Measurements from ENCODE around the gene NLRP5.
"Not testable (repeated sequence)": the region's sequence is repeated elsewhere in the genome, so short reads cannot be mapped to it uniquely, and the experiment has no call there.

Gene NLRP5

GRCh38 chr19:56101746-56102535 lies 115.4 kb downstream of the NLRP5 start:
- Histone ChIP-seq H2BK15ac (replicated peaks; ENCODE audit: low read depth) (no peak overlapping the region), H3K27ac (ENCODE audit: low read depth, low read length) (no peak overlapping the region), H2BK5ac (ENCODE audit: low read length) (no peak overlapping the region), H3K4me2 (ENCODE audit: low read length) (no peak overlapping the region), H4K5ac (ENCODE audit: low read length) (no peak overlapping the region), H3K9ac (ENCODE audit: low read length) (no peak overlapping the region), H3K36me3 (ENCODE audit: control insufficient read depth, insufficient read depth, low read length) (peaks cover 4% of the 10 kb centered on the region), H3K18ac (ENCODE audit: low read length) (no peak overlapping the region), H3K4ac (ENCODE audit: low read depth, low read length) (no peak overlapping the region), H3K23ac (ENCODE audit: low read length) (no peak overlapping the region), H3K79me1 (ENCODE audit: low read length) (peaks cover 12% of the 10 kb centered on the region), H3K4me3 (ENCODE audit: low read length) (no peak overlapping the region), H3K27me3 (ENCODE audit: insufficient read depth, low read length, poor library complexity) (no peaks in the 10 kb centered on the region), H3K56ac (ENCODE audit: low read length) (no peak overlapping the region), H3K4me1 (ENCODE audit: control insufficient read depth, low read depth, low read length) (no peaks in the 10 kb centered on the region), H4K8ac (ENCODE audit: low read depth, low read length) (no peak overlapping the region), H3K79me2 (ENCODE audit: control insufficient read depth, insufficient read depth, low read length) (peaks cover 44% of the 10 kb centered on the region), H2BK120ac (ENCODE audit: low read depth, low read length) (no peak overlapping the region), H2AK5ac (ENCODE audit: low read length) (no peak overlapping the region)
- no peak for DNase-seq
- no CpG with 5 or more reads among the region's 34 CpGs for WGBS (ENCODE audit: extremely low coverage, insufficient coverage, low lambda C conversion rate)

- Histone ChIP-seq H3K4me2 (ENCODE audit: low read length) (no peak overlapping the region), H4K5ac (ENCODE audit: low read length) (no peak overlapping the region), H2AK5ac (ENCODE audit: low read length) (no peak overlapping the region), H3K56ac (ENCODE audit: low read length) (no peak overlapping the region), H3K4me3 (ENCODE audit: low read length) (no peak overlapping the region), H3K9ac (ENCODE audit: low read length) (no peak overlapping the region), H3K18ac (ENCODE audit: low read length) (no peak overlapping the region), H3K23ac (ENCODE audit: low read length) (no peak overlapping the region), H2BK120ac (ENCODE audit: low read depth, low read length) (no peak overlapping the region), H3K79me1 (ENCODE audit: low read length) (peaks cover 13% of the 10 kb centered on the region), H3K4ac (ENCODE audit: low read depth, low read length) (no peak overlapping the region), H2BK15ac (replicated peaks; ENCODE audit: low read depth) (no peak overlapping the region), H4K8ac (ENCODE audit: low read depth, low read length) (no peak overlapping the region), H3K36me3 (ENCODE audit: control insufficient read depth, insufficient read depth, low read length) (peaks cover 4% of the 10 kb centered on the region), H3K4me1 (ENCODE audit: control insufficient read depth, low read depth, low read length) (no peaks in the 10 kb centered on the region), H3K79me2 (ENCODE audit: control insufficient read depth, insufficient read depth, low read length) (peaks cover 52% of the 10 kb centered on the region), H3K27me3 (ENCODE audit: insufficient read depth, low read length, poor library complexity) (no peaks in the 10 kb centered on the region), H3K27ac (ENCODE audit: low read depth, low read length) (no peak overlapping the region), H2BK5ac (ENCODE audit: low read length) (no peak overlapping the region)
- DNase-seq = no peak
- no CpG with 5 or more reads among the region's 20 CpGs for WGBS (ENCODE audit: extremely low coverage, insufficient coverage, low lambda C conversion rate)
Observed at GRCh38 chr19:56103027-56103614, 116.5 kb downstream of the NLRP5 start.

- no CpG with 5 or more reads among the region's 29 CpGs for WGBS (ENCODE audit: extremely low coverage, insufficient coverage, low lambda C conversion rate)
- H3K9ac ChIP-seq (ENCODE audit: low read length) = no peak overlapping the region
- no peak overlapping the region for H2BK5ac ChIP-seq (ENCODE audit: low read length)
- no peak overlapping the region for H4K8ac ChIP-seq (ENCODE audit: low read depth, low read length)
- no peak overlapping the region for H3K18ac ChIP-seq (ENCODE audit: low read length)
- no peak overlapping the region for H2AK5ac ChIP-seq (ENCODE audit: low read length)
- no peak overlapping the region for H3K27ac ChIP-seq (ENCODE audit: low read depth, low read length)
- peaks cover 20% of the 10 kb centered on the region for H3K79me1 ChIP-seq (ENCODE audit: low read length)
- no peak overlapping the region for H4K5ac ChIP-seq (ENCODE audit: low read length)
- no peak overlapping the region for H2BK120ac ChIP-seq (ENCODE audit: low read depth, low read length)
- no peak overlapping the region for H2BK15ac ChIP-seq (replicated peaks; ENCODE audit: low read depth)
- no peak overlapping the region for H3K56ac ChIP-seq (ENCODE audit: low read length)
- H3K27me3 ChIP-seq (ENCODE audit: insufficient read depth, low read length, poor library complexity) = no peaks in the 10 kb centered on the region
- H3K79me2 ChIP-seq (ENCODE audit: control insufficient read depth, insufficient read depth, low read length) = peaks cover 65% of the 10 kb centered on the region
- no peak for DNase-seq
- no peaks in the 10 kb centered on the region for H3K4me1 ChIP-seq (ENCODE audit: control insufficient read depth, low read depth, low read length)
- H3K36me3 ChIP-seq (ENCODE audit: control insufficient read depth, insufficient read depth, low read length) = peaks cover 4% of the 10 kb centered on the region
- H3K23ac ChIP-seq (ENCODE audit: low read length) = no peak overlapping the region
- no peak overlapping the region for H3K4me2 ChIP-seq (ENCODE audit: low read length)
- H3K4ac ChIP-seq (ENCODE audit: low read depth, low read length) = no peak overlapping the region
- no peak overlapping the region for H3K4me3 ChIP-seq (ENCODE audit: low read length)
Observed at GRCh38 chr19:56104423-56104822, 117.8 kb downstream of the NLRP5 start.

GRCh38 chr19:56105090-56105701 lies 118.6 kb downstream of the NLRP5 start:
- Histone ChIP-seq H3K4me1 (ENCODE audit: control insufficient read depth, low read depth, low read length) (no peaks in the 10 kb centered on the region), H3K79me1 (ENCODE audit: low read length) (peaks cover 20% of the 10 kb centered on the region), H2BK15ac (replicated peaks; ENCODE audit: low read depth) (no peak overlapping the region), H2BK120ac (ENCODE audit: low read depth, low read length) (no peak overlapping the region), H3K18ac (ENCODE audit: low read length) (no peak overlapping the region), H3K9ac (ENCODE audit: low read length) (no peak overlapping the region), H3K56ac (ENCODE audit: low read length) (no peak overlapping the region), H2BK5ac (ENCODE audit: low read length) (no peak overlapping the region), H3K4ac (ENCODE audit: low read depth, low read length) (no peak overlapping the region), H3K27me3 (ENCODE audit: insufficient read depth, low read length, poor library complexity) (no peaks in the 10 kb centered on the region), H4K5ac (ENCODE audit: low read length) (no peak overlapping the region), H3K23ac (ENCODE audit: low read length) (no peak overlapping the region), H3K27ac (ENCODE audit: low read depth, low read length) (no peak overlapping the region), H3K79me2 (ENCODE audit: control insufficient read depth, insufficient read depth, low read length) (peaks cover 69% of the 10 kb centered on the region), H4K8ac (ENCODE audit: low read depth, low read length) (no peak overlapping the region), H3K36me3 (ENCODE audit: control insufficient read depth, insufficient read depth, low read length) (peaks cover 4% of the 10 kb centered on the region), H2AK5ac (ENCODE audit: low read length) (no peak overlapping the region), H3K4me2 (ENCODE audit: low read length) (no peak overlapping the region), H3K4me3 (ENCODE audit: low read length) (no peak overlapping the region)
- no CpG with 5 or more reads among the region's 22 CpGs for WGBS (ENCODE audit: extremely low coverage, insufficient coverage, low lambda C conversion rate)
- peak; percentile 86 for DNase-seq

GRCh38 chr19:56105831-56106396 lies 119.3 kb downstream of the NLRP5 start:
- not testable (repeated sequence) for H2AK5ac ChIP-seq (ENCODE audit: low read length); H2BK5ac ChIP-seq (ENCODE audit: low read length); H3K23ac ChIP-seq (ENCODE audit: low read length); H3K4ac ChIP-seq (ENCODE audit: low read depth, low read length); H4K8ac ChIP-seq (ENCODE audit: low read depth, low read length); DNase-seq; H3K4me1 ChIP-seq (ENCODE audit: control insufficient read depth, low read depth, low read length); H2BK120ac ChIP-seq (ENCODE audit: low read depth, low read length); H2BK15ac ChIP-seq (replicated peaks; ENCODE audit: low read depth); H4K5ac ChIP-seq (ENCODE audit: low read length); H3K18ac ChIP-seq (ENCODE audit: low read length); H3K9ac ChIP-seq (ENCODE audit: low read length); H3K36me3 ChIP-seq (ENCODE audit: control insufficient read depth, insufficient read depth, low read length); H3K27ac ChIP-seq (ENCODE audit: low read depth, low read length); H3K4me2 ChIP-seq (ENCODE audit: low read length); H3K27me3 ChIP-seq (ENCODE audit: insufficient read depth, low read length, poor library complexity); H3K4me3 ChIP-seq (ENCODE audit: low read length)
- peaks cover 18% of the 10 kb centered on the region for H3K79me1 ChIP-seq (ENCODE audit: low read length)
- peak overlapping the region; percentile 15 for H3K56ac ChIP-seq (ENCODE audit: low read length)
- WGBS (ENCODE audit: extremely low coverage, insufficient coverage, low lambda C conversion rate) = no CpG with 5 or more reads among the region's 61 CpGs
- peaks cover 75% of the 10 kb centered on the region for H3K79me2 ChIP-seq (ENCODE audit: control insufficient read depth, insufficient read depth, low read length)

Measured in mesendoderm (in vitro differentiated cells).